HepG2 (cell line): ENCODE measurements around the gene CLPSL2. TPM values are rescaled to one million over a fixed set of nuclear protein-coding genes. Genes with fewer than 3 reads are reported as not detected.
A peak's percentile ranks its signal among the peaks of the same experiment; 100 is the strongest.

Experiments
- ATAC-seq: fragments of 200-7000 bp; cut with Tn5 transposase; 3 replicates; pipeline ENCODE4 v1.9.1; 2020; ENCODE audit warnings: mild to moderate bottlenecking, moderate library complexity
- BruUV-seq: library from RNA; stranded (reverse); fragments of 400-500 nt; replicated peaks from 2 replicates; lab custom pipeline; 2021; lab: Mats Ljungman, UMichigan
- CTCF ChIA-PET: fragments of 300-600 bp; formaldehyde crosslinking; extraction: SDS; loops from one replicate; lab custom pipeline; 2021; ENCODE audit warnings: low total read pairs, inconsistent platforms, low intra/inter-chr PET ratio; lab: Yijun Ruan, JAX
- POLR2A ChIA-PET: fragments of 350-600 bp; sonication (Branson Sonifier 250); formaldehyde crosslinking; loops from one replicate; lab custom pipeline; 2020; ENCODE audit warnings: antibody characterized with exemption, inconsistent platforms; lab: Yijun Ruan, JAX
- DNase-seq: peaks from one replicate; pipeline ENCODE4 v3.0.0-alpha.2; 2015; ENCODE audit warnings: low spot score
- FAIRE-seq: peaks from 3 replicates; lab custom pipeline; 2011; peaks lifted over from hg19 to GRCh38; lab: Jason Lieb, UNC
- H2AFZ ChIP-seq: one replicate; pipeline ENCODE4 v1.6.1; 2011; ENCODE audit warnings: low read length, inconsistent platforms
- H3K27ac ChIP-seq: fragments of 300-600 bp; 3 replicates; pipeline ENCODE4 v1.8.0; 2011; ENCODE audit warnings: mixed run types, mild to moderate bottlenecking, mixed read lengths, low read length, inconsistent platforms; ENCODE audit not compliant: insufficient read depth; ENCODE audit errors: extremely low read length
- H3K27me3 ChIP-seq, 2 experiments: fragments of 200-600 bp in 1 of 2; 2 replicates in 1 of 2; 3 replicates in 1 of 2; pipeline versions ENCODE4 v1.6.0 to v1.8.0; 2011; ENCODE audit warnings: low read length in 2 of 2, mild to moderate bottlenecking in 2 of 2, moderate library complexity in 2 of 2, inconsistent platforms in 1 of 2; ENCODE audit not compliant: insufficient read depth in 2 of 2, control insufficient read depth in 1 of 2
- H3K36me3 ChIP-seq, 2 experiments: fragments of 200-600 bp in 1 of 2; replicated peaks in 1 of 2; 2 replicates in 1 of 2; 3 replicates in 1 of 2; pipeline versions ENCODE4 v1.5.1 to v1.8.0; 2011; ENCODE audit warnings: low read length in 2 of 2, inconsistent platforms in 1 of 2; ENCODE audit not compliant: insufficient read depth in 2 of 2, control insufficient read depth in 1 of 2
- H3K4me1 ChIP-seq: 2 replicates; pipeline ENCODE4 v1.5.1; 2012; ENCODE audit warnings: low read length, inconsistent platforms; ENCODE audit not compliant: insufficient read depth
- H3K4me2 ChIP-seq: 2 replicates; pipeline ENCODE4 v1.6.0; 2011; ENCODE audit warnings: low read depth, low read length, inconsistent platforms
- H3K4me3 ChIP-seq, 3 experiments: fragments of 200-600 bp in 1 of 3; sonication (generic), shearing (Covaris generic) in 1 of 3; replicated peaks in 1 of 3; 2 replicates each; pipeline ENCODE4 v1.5.1; 2011 to 2016; ENCODE audit warnings: low read length in 3 of 3, inconsistent platforms in 2 of 3, low read depth in 2 of 3, mild to moderate bottlenecking in 2 of 3, control low read depth in 1 of 3, mixed read lengths in 1 of 3; ENCODE audit not compliant: insufficient read depth in 1 of 3
- H3K79me2 ChIP-seq: one replicate; pipeline ENCODE4 v1.6.1; 2011; ENCODE audit warnings: low read length, inconsistent platforms; ENCODE audit not compliant: insufficient read depth
- H3K9ac ChIP-seq: 2 replicates; pipeline ENCODE4 v1.6.0; 2011; ENCODE audit warnings: mild to moderate bottlenecking, low read depth, low read length, inconsistent platforms; ENCODE audit not compliant: insufficient read depth
- H3K9me3 ChIP-seq: 2 replicates; pipeline ENCODE4 v1.5.1; 2012; ENCODE audit warnings: mild to moderate bottlenecking, low read length
- H4K20me1 ChIP-seq: 2 replicates; pipeline ENCODE4 v1.6.0; 2011; ENCODE audit warnings: inconsistent platforms, mild to moderate bottlenecking, low read length, moderate library complexity; ENCODE audit not compliant: insufficient read depth
- ARNTL ChIP-seq: sonication (generic); formaldehyde crosslinking; IDR thresholded peaks from 2 replicates; pipeline ENCODE4 v1.4.0; 2020; ENCODE audit warnings: mild to moderate bottlenecking, missing genetic modification reagents
- EHMT2 ChIP-seq: fragments of 200-600 bp; sonication (generic); IDR thresholded peaks from 2 replicates; pipeline ENCODE4 v1.7.0; 2017; ENCODE audit warnings: antibody characterized with exemption, low read depth, low read length, borderline replicate concordance
- ELF3 ChIP-seq: IDR thresholded peaks from 2 replicates; pipeline ENCODE4 v1.6.1; 2016; ENCODE audit warnings: missing genetic modification reagents, missing compliant biosample characterization
- HNF4A ChIP-seq: sonication (generic); formaldehyde crosslinking; IDR thresholded peaks from 2 replicates; pipeline ENCODE4 v1.4.0; 2020; ENCODE audit warnings: missing genetic modification reagents
- IRF1 ChIP-seq: sonication (generic); formaldehyde crosslinking; IDR thresholded peaks from 2 replicates; pipeline ENCODE4 v1.4.0; 2020; ENCODE audit warnings: low read depth, mild to moderate bottlenecking, missing genetic modification reagents
- JUND ChIP-seq: sonication (generic); formaldehyde crosslinking; IDR thresholded peaks from 2 replicates; pipeline ENCODE4 v1.8.0; 2022; ENCODE audit warnings: mild to moderate bottlenecking, missing genetic modification reagents
- PTBP1 ChIP-seq: fragments of 200-400 bp; formaldehyde crosslinking; IDR thresholded peaks from 2 replicates; pipeline ENCODE4 v1.6.1; 2018; ENCODE audit warnings: low read length, low read depth; ENCODE audit not compliant: poor library complexity, severe bottlenecking
- SATB2 ChIP-seq: sonication (generic); formaldehyde crosslinking; IDR thresholded peaks from 2 replicates; pipeline ENCODE4 v1.5.0; 2020; ENCODE audit warnings: missing genetic modification reagents
- SMAD9 ChIP-seq: sonication (generic); formaldehyde crosslinking; IDR thresholded peaks from 2 replicates; pipeline ENCODE4 v1.5.1; 2020; ENCODE audit warnings: mild to moderate bottlenecking, missing genetic modification reagents
- SMC3 ChIP-seq: IDR thresholded peaks from 2 replicates; pipeline ENCODE4 v1.6.1; 2011; ENCODE audit warnings: low read length, improper control_type of control experiment
- SNAI1 ChIP-seq: sonication (generic); formaldehyde crosslinking; IDR thresholded peaks from 2 replicates; pipeline ENCODE4 v1.5.0; 2020; ENCODE audit warnings: mild to moderate bottlenecking, missing genetic modification reagents, borderline replicate concordance
- SOX6 ChIP-seq, 2 experiments: fragments of 450-650 bp in 1 of 2; sonication (generic) in 1 of 2; formaldehyde crosslinking in 1 of 2; IDR thresholded peaks; 2 replicates each; pipeline versions ENCODE4 v1.4.0 to v1.6.1; 2017 to 2020; ENCODE audit warnings: antibody characterized with exemption in 1 of 2, mild to moderate bottlenecking in 1 of 2, missing genetic modification reagents in 1 of 2
- STAG1 ChIP-seq: sonication (generic); formaldehyde crosslinking; IDR thresholded peaks from 2 replicates; pipeline ENCODE4 v1.4.0; 2020; ENCODE audit warnings: missing genetic modification reagents
- TEAD3 ChIP-seq: optimal IDR thresholded peaks from 2 replicates; pipeline ENCODE3; 2016; ENCODE audit warnings: borderline replicate concordance
- XRCC5 ChIP-seq: fragments of 200-400 bp; formaldehyde crosslinking; optimal IDR thresholded peaks from 2 replicates; pipeline ENCODE3; 2017; ENCODE audit warnings: mild to moderate bottlenecking, low read length
- ZNF17 ChIP-seq: sonication (generic); formaldehyde crosslinking; IDR thresholded peaks from 2 replicates; pipeline ENCODE4 v1.5.0; 2020; ENCODE audit warnings: mild to moderate bottlenecking, missing genetic modification reagents
- ZNF3 ChIP-seq: IDR thresholded peaks from 2 replicates; pipeline ENCODE4 v1.7.0; 2017; ENCODE audit warnings: inconsistent platforms
- ZNF574 ChIP-seq: sonication (generic); formaldehyde crosslinking; IDR thresholded peaks from 2 replicates; pipeline ENCODE4 v1.4.0; 2020; ENCODE audit warnings: missing genetic modification reagents
- ZNF678 ChIP-seq: sonication (generic); formaldehyde crosslinking; IDR thresholded peaks from 2 replicates; pipeline ENCODE4 v1.4.0; 2020; ENCODE audit warnings: mild to moderate bottlenecking, missing genetic modification reagents
- ZNF691 ChIP-seq: sonication (generic); formaldehyde crosslinking; IDR thresholded peaks from 2 replicates; pipeline ENCODE4 v1.4.0; 2020; ENCODE audit warnings: missing genetic modification reagents, low read depth, mild to moderate bottlenecking, borderline replicate concordance
- ZNF75D ChIP-seq: sonication (generic); formaldehyde crosslinking; IDR thresholded peaks from 2 replicates; pipeline ENCODE4 v1.8.1; 2023; ENCODE audit warnings: missing genetic modification reagents, mild to moderate bottlenecking, borderline replicate concordance
- ZNF761 ChIP-seq: sonication (generic); formaldehyde crosslinking; conservative IDR thresholded peaks from 2 replicates; pipeline ENCODE4 v1.4.0; 2020; ENCODE audit warnings: mild to moderate bottlenecking, missing genetic modification reagents
- WGBS: methylation state at CpG from one replicate; pipeline ENCODE4 v1.1.6; 2017; ENCODE audit warnings: low lambda C conversion rate; 5-methylcytosine and 5-hydroxymethylcytosine counted together
- in situ Hi-C: cut with HindIII; loops from 2 replicates; pipeline ENCODE4 v1.10.0; 2017; ENCODE audit warnings: low pct_unique_long_range_greater_than_20kb; ENCODE audit not compliant: extremely low pct_ligation_motif_present
- intact Hi-C: fragments of 100-400 bp; cut with micrococcal nuclease; formaldehyde crosslinking; loops from one replicate; pipeline ENCODE4 v1.10.0; 2022; ENCODE audit not compliant: unreplicated experiment
- polyA plus RNA-seq, 8 experiments: library from polyadenylated mRNA; depleted of rRNA in 3 of 8; stranded (reverse) in 7 of 8; unstranded in 1 of 8; fragments of >200 nt; fragmentation: Illumina TruSeq in 4 of 8; extraction: Trizol in 4 of 8; gene quantifications; 2 replicates each; pipeline versions ENCODE4 v1.2.1 to v1.2.3, GENCODE V29; 2011 to 2016; ENCODE audit warnings: low read depth in 4 of 8, missing spikeins in 1 of 8, mixed read lengths in 1 of 8; ENCODE audit not compliant: insufficient read depth in 1 of 8
- total RNA-seq, 5 experiments: library from RNA; depleted of rRNA; stranded (reverse); fragments of >200 nt; fragmentation: Illumina TruSeq; extraction: Trizol; gene quantifications; 2 replicates each; pipeline ENCODE4 v1.2.3, GENCODE V29; 2016; ENCODE audit warnings: low read depth in 1 of 5

Gene CLPSL2
- total and polyA plus RNA-seq, 2 of the 13 experiments (the other 11 are each of a cell fraction or from before 2014, with no cell fraction given), result not detected

DNA sequence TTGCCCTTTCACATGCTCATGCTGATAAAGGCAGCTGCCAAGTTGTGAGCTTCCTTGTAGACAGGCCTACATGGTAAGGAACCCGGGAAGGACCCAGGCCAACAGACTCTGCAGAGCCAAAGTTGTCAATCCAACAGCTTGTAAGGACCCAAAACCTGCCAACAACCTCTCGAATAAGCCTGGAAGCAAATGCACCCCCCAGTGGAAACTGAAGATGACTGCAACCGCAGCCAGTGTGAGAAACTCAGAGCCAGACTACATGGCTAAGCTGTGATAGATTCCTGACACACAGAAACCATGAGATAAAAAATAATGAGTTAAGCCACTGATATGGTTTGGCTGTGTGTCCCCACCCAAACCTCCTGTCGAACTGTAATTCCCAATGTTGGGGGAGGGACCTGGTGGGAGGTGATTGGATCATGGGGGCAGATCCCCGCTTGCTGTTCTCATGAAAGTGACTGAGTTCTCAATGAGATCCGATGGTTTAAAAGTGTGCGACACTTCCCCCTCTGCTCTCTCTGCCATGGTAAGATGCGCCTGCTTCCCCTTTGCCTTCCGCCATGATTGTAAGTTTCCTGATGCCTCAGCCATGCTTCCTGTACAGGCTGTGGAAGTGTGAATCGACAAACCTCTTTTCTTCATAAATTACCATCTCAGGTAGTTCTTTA is 18.8 kb upstream of the CLPSL2 start:
- FAIRE-seq, result peak; percentile 98
- Histone ChIP-seq H3K9me3 (no peaks in the 10 kb centered on the region), H2AFZ (no peak overlapping the region), H3K36me3 (no peaks in the 10 kb centered on the region), H3K4me3 (no peak overlapping the region), H3K4me1 (0 out of 2 replicates have a peak, but pooled peaks cover 7% of the 10 kb centered on the region), H3K27ac (no peak overlapping the region), H3K9ac (no peak overlapping the region), H3K27me3 (peaks cover 6 to 28% of the 10 kb centered on the region in 2 experiments; a peak in 4 of 5 replicates), H3K79me2 (no peaks in the 10 kb centered on the region), H4K20me1 (no peaks in the 10 kb centered on the region), H3K4me2 (no peak overlapping the region)
- peak; percentile 92 for ATAC-seq
- WGBS, result 35% methylated on average over 10 of the region's 10 CpGs
- no TSS peak for BruUV-seq
- in situ Hi-C loops, result no loop called here
- DNase-seq, result peak; percentile 75
- ChIA-PET CTCF (interaction anchor here (1.5 to 1.7 kb wide), 2 partner anchors 174 to 232 kb away, joined by 5 to 10 read pairs; no protein-coding TSS in a partner anchor), POLR2A (no interaction called here)
- intact Hi-C loops, result loop anchor here (1.0 kb wide), 1 partner anchor 173 kb away; no protein-coding TSS in a partner anchor
- TF ChIP-seq SOX6 (IDR thresholded peaks at IDR 0.05) (no peak), SOX6 (CRISPR knock-in tag; IDR thresholded peaks at IDR 0.05) (no peak), ZNF3 (CRISPR knock-in tag) (no peak), IRF1 (CRISPR knock-in tag) (no peak), SMAD9 (CRISPR knock-in tag) (no peak), TEAD3 (CRISPR knock-in tag) (peak; percentile 61), SNAI1 (no peak), STAG1 (peak; percentile 77), ZNF17 (no peak), EHMT2 (no peak), ZNF691 (CRISPR knock-in tag) (no peak), JUND (CRISPR knock-in tag) (no peak), SATB2 (CRISPR knock-in tag) (no peak), ZNF761 (no peak), ZNF574 (no peak), ELF3 (0 out of 2 replicates have a peak, but pooled peaks have one; percentile 15), PTBP1 (no peak), SMC3 (peak; percentile 81), ARNTL (0 out of 2 replicates have a peak, but pooled peaks have one; percentile 35), ZNF75D (no peak), ZNF678 (no peak), HNF4A (CRISPR knock-in tag) (no peak), XRCC5 (peak; percentile 68)
